Measurements from ENCODE around the gene NISCH. TPM values are rescaled to one million over a fixed set of nuclear protein-coding genes. Genes with fewer than 3 reads are reported as not detected.

Gene NISCH
- total RNA-seq, 1 experiment from 2014 or later: 85.0 TPM

DNA sequence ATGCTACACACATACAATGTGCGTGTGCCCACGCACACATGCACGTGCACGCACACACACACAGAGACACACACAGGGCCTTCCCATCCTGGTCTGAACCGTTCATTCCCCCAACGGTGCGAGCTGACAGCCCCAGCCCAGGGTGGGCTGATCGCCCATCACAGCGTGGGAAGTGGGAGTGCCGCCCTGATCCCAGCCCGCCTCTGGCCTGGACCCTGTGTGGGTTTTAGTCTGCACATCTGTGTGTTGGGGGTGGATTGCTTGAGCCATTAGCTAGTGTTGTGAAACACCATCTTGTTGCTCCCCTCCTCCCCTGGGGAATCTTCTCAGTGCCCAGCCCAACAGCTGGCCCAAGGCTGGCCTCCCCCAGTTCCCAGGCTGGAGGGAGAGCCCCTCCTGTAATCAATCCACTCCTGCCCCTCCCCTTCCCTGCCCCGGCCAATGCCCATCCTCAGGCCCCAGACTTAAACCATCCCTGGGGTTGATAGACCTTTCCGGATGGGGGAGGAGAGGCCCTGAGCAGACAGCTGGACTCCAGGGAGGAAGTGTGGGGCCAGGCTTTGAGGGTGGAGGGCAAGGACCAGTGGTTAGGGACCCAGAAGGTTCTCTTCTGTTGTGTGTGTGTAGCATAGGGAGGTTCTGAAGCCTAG, 18.8 kb upstream of the NISCH start (continued):
- TF ChIP-seq, protein P1, sequence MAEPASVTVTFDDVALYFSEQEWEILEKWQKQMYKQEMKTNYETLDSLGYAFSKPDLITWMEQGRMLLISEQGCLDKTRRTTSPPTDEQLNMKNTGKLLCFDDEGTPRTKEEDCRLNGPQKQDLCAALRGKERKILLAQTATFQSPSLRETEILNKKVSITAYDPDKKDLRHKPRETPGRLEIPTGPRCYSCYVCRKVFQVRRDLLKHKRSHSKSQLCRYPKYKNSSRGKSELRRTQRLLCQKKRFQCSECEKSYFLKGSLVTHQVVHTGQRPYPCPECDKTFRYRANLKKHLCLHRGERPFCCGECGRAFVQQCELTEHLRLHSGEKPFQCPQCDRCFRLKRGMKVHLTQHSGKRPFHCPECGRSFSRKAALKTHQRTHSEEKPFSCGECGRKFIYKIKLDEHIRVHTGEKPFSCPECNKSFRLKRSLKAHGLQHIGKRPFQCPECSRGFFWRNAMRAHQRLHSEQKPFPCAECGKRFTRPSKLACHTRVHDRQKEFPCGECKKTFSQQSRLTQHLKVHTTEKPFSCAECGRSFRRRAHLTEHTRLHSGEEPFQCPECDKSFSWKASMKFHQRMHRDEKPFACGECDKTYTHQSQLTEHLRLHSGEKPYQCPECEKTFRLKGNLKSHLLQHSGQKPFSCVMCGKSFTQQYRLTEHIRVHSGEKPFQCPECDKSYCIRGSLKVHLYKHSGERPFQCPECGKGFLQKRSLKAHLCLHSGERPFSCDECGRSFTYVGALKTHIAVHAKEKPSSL (CRISPR knock-in tag; conservative IDR thresholded peaks at IDR 0.05): no peak

DNA sequence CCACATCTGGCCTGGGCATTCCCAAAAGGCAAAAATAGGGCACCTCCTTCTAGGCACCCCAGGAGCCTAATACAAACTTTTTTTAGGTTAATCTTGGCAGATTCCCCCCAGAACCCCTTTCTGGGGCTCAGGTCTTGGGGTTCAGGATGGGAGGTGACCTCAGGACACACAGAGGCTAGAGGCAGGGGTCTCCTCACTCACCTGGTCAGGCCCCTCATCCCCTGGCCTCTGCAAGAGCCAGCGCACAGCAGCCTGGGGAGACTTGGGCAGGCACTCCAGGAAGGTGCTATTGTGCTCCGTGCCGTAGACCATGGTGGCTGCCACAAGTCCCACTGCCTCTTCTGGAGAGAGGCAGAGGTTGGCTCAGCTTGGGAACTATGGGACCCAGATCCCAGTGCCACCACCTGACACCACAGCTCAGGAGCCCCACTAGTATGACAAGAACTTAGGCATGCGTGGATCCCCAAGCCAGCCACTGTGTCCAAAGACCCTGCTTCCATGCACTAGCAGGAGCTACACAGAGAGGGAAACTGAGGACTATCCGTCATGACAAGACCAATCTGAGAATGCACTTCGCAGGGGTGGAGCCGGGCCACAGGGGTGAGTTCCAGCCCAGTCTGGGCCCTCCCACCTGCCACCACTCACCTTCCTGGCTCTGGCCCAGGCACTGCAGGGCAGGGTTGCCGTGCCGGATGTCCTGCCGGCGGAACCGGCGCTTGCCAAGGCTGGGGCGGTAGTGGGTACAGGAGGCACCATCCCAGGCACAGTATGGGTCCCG, 17.9 kb upstream of the NISCH start:
- POLR2A ChIA-PET: no interaction called here
- no peak overlapping the region for H3K27ac Mint-ChIP-seq
- CTCF ChIA-PET: interaction anchor here (0.8 to 1.8 kb wide), 4 partner anchors 9 to 49 kb away, joined by 3 to 4 read pairs (median 4); no protein-coding TSS in a partner anchor

More for the DNA sequence above, 17.9 kb upstream of the NISCH start:
- TF ChIP-seq, protein P2, sequence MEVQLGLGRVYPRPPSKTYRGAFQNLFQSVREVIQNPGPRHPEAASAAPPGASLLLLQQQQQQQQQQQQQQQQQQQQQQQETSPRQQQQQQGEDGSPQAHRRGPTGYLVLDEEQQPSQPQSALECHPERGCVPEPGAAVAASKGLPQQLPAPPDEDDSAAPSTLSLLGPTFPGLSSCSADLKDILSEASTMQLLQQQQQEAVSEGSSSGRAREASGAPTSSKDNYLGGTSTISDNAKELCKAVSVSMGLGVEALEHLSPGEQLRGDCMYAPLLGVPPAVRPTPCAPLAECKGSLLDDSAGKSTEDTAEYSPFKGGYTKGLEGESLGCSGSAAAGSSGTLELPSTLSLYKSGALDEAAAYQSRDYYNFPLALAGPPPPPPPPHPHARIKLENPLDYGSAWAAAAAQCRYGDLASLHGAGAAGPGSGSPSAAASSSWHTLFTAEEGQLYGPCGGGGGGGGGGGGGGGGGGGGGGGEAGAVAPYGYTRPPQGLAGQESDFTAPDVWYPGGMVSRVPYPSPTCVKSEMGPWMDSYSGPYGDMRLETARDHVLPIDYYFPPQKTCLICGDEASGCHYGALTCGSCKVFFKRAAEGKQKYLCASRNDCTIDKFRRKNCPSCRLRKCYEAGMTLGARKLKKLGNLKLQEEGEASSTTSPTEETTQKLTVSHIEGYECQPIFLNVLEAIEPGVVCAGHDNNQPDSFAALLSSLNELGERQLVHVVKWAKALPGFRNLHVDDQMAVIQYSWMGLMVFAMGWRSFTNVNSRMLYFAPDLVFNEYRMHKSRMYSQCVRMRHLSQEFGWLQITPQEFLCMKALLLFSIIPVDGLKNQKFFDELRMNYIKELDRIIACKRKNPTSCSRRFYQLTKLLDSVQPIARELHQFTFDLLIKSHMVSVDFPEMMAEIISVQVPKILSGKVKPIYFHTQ (CRISPR knock-in tag; IDR thresholded peaks at IDR 0.05): no peak
- TF ChIP-seq CREM (CRISPR knock-in tag; IDR thresholded peaks at IDR 0.05) (no peak), FOXK1 (CRISPR knock-in tag; IDR thresholded peaks at IDR 0.05) (no peak), TEAD1 (CRISPR knock-in tag; IDR thresholded peaks at IDR 0.05) (no peak), ZNF416 (CRISPR knock-in tag; IDR thresholded peaks at IDR 0.05) (no peak), IRF2 (CRISPR knock-in tag; IDR thresholded peaks at IDR 0.05; ENCODE audit: borderline replicate concordance, low read depth) (no peak), TP53 (CRISPR knock-in tag; IDR thresholded peaks at IDR 0.05) (no peak), HMGA2 (CRISPR knock-in tag; IDR thresholded peaks at IDR 0.05) (no peak), SOX15 (CRISPR knock-in tag; IDR thresholded peaks at IDR 0.05) (no peak), NFE2L1 (CRISPR knock-in tag; IDR thresholded peaks at IDR 0.05) (no peak), ZNF263 (CRISPR knock-in tag; IDR thresholded peaks at IDR 0.05; ENCODE audit: low read depth) (no peak), FOXJ3 (CRISPR knock-in tag; IDR thresholded peaks at IDR 0.05; ENCODE audit: borderline replicate concordance) (no peak)
- TF ChIP-seq, protein P1 (CRISPR knock-in tag; conservative IDR thresholded peaks at IDR 0.05): no peak
- TF ChIP-seq, protein P3, sequence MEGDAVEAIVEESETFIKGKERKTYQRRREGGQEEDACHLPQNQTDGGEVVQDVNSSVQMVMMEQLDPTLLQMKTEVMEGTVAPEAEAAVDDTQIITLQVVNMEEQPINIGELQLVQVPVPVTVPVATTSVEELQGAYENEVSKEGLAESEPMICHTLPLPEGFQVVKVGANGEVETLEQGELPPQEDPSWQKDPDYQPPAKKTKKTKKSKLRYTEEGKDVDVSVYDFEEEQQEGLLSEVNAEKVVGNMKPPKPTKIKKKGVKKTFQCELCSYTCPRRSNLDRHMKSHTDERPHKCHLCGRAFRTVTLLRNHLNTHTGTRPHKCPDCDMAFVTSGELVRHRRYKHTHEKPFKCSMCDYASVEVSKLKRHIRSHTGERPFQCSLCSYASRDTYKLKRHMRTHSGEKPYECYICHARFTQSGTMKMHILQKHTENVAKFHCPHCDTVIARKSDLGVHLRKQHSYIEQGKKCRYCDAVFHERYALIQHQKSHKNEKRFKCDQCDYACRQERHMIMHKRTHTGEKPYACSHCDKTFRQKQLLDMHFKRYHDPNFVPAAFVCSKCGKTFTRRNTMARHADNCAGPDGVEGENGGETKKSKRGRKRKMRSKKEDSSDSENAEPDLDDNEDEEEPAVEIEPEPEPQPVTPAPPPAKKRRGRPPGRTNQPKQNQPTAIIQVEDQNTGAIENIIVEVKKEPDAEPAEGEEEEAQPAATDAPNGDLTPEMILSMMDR (IDR thresholded peaks at IDR 0.05): no peak
- TF ChIP-seq, protein P4, sequence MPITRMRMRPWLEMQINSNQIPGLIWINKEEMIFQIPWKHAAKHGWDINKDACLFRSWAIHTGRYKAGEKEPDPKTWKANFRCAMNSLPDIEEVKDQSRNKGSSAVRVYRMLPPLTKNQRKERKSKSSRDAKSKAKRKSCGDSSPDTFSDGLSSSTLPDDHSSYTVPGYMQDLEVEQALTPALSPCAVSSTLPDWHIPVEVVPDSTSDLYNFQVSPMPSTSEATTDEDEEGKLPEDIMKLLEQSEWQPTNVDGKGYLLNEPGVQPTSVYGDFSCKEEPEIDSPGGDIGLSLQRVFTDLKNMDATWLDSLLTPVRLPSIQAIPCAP (CRISPR knock-in tag; IDR thresholded peaks at IDR 0.05): no peak
- H3K4me1 Mint-ChIP-seq: peaks cover 8% of the 10 kb centered on the region; the same call in 1 of the 2 replicates
- DNase-seq (ENCODE audit: low spot score) (no peak), ATAC-seq (no peak)
- H3K4me3 Mint-ChIP-seq: no peak overlapping the region
- H3K9me3 Mint-ChIP-seq: no peaks in the 10 kb centered on the region
- no peaks in the 10 kb centered on the region for H3K27me3 Mint-ChIP-seq (ENCODE audit: low read depth)
- H3K36me3 Mint-ChIP-seq: no peaks in the 10 kb centered on the region
